NT2/D1 (cell line): ENCODE results near the gene CAVIN2.

Source experiments
- DNase-seq: peaks from one replicate; pipeline ENCODE4 v3.0.0-alpha.2; 2011; ENCODE audit warnings: low read depth, low spot score
- H3K27me3 ChIP-seq: 2 replicates; pipeline ENCODE4 v1.6.0; 2011; ENCODE audit warnings: mild to moderate bottlenecking; ENCODE audit not compliant: insufficient read length, insufficient read depth
- H3K36me3 ChIP-seq: 2 replicates; pipeline ENCODE4 v1.6.1; 2011; ENCODE audit warnings: mild to moderate bottlenecking, low read length, mixed read lengths; ENCODE audit not compliant: insufficient read depth, insufficient read length
- H3K4me1 ChIP-seq: 2 replicates; pipeline ENCODE4 v1.5.1; 2011; ENCODE audit not compliant: insufficient read depth, insufficient read length
- H3K4me3 ChIP-seq: 2 replicates; pipeline ENCODE4 v1.5.1; 2011; ENCODE audit warnings: low read depth; ENCODE audit not compliant: insufficient read length
- H3K9ac ChIP-seq: 2 replicates; pipeline ENCODE4 v1.6.0; 2011; ENCODE audit warnings: low read depth; ENCODE audit not compliant: insufficient read length
- H3K9me3 ChIP-seq: 2 replicates; pipeline ENCODE4 v1.5.1; 2011; ENCODE audit warnings: mild to moderate bottlenecking, low read length; ENCODE audit not compliant: insufficient read depth
- SUZ12 ChIP-seq: IDR thresholded peaks from 2 replicates; pipeline ENCODE4 v1.6.1; 2011; ENCODE audit not compliant: insufficient read length, insufficient read depth; ENCODE audit errors: extremely low read depth
- YY1 ChIP-seq: IDR thresholded peaks from 2 replicates; pipeline ENCODE4 v1.6.1; 2011; ENCODE audit not compliant: insufficient read length, insufficient read depth
- ZNF274 ChIP-seq: IDR thresholded peaks from 2 replicates; pipeline ENCODE4 v1.6.1; 2011; ENCODE audit warnings: mild to moderate bottlenecking, low read depth, low read length

Gene CAVIN2

GRCh38 chr2:191846515-191847476 is at the start of gene CAVIN2:
Gene CAVIN2, minus strand, starts transcription at chr2:191847088. Its CDS starts 163 bp downstream, at chr2:191846925.
- Histone ChIP-seq H3K27me3 (no peaks in the 10 kb centered on the region), H3K36me3 (no peaks in the 10 kb centered on the region), H3K4me1 (peaks cover 6% of the 10 kb centered on the region), H3K9me3 (no peaks in the 10 kb centered on the region), H3K4me3 (no peak within 1 kb of the TSS), H3K9ac (no peak within 1 kb of the TSS)
- TF ChIP-seq YY1 (no peak), SUZ12 (no peak), ZNF274 (no peak)
- no peak for DNase-seq

- Histone ChIP-seq H3K4me3 (no peak overlapping the region), H3K9me3 (peaks cover 26% of the 10 kb centered on the region), H3K4me1 (no peaks in the 10 kb centered on the region), H3K36me3 (no peaks in the 10 kb centered on the region), H3K9ac (no peak overlapping the region), H3K27me3 (no peaks in the 10 kb centered on the region)
- no peak for DNase-seq
- no peak for TF ChIP-seq YY1
- no peak for TF ChIP-seq ZNF274
- TF ChIP-seq SUZ12 = no peak
Observed at GRCh38 chr2:191895743-191896142, 48.9 kb upstream of the CAVIN2 start.

GRCh38 chr2:191895195-191895594 is 48.3 kb upstream of the CAVIN2 start:
- Histone ChIP-seq H3K4me1 (no peaks in the 10 kb centered on the region), H3K4me3 (no peak overlapping the region)
- no peak for TF ChIP-seq SUZ12
- TF ChIP-seq ZNF274 = no peak
- TF ChIP-seq YY1 = no peak

GRCh38 chr2:191894681-191895147 is 47.8 kb upstream of the CAVIN2 start:
- TF ChIP-seq YY1 (no peak), ZNF274 (no peak), SUZ12 (no peak)
- H3K4me3 ChIP-seq = no peak overlapping the region
- H3K36me3 ChIP-seq = no peaks in the 10 kb centered on the region
- no peak overlapping the region for H3K9ac ChIP-seq
- DNase-seq = no peak
- H3K27me3 ChIP-seq = no peaks in the 10 kb centered on the region
- H3K9me3 ChIP-seq = 0 out of 2 replicates have a peak, but pooled peaks cover 15% of the 10 kb centered on the region
- no peaks in the 10 kb centered on the region for H3K4me1 ChIP-seq

More at GRCh38 chr2:191895195-191895594, 48.3 kb upstream of the CAVIN2 start:
- Histone ChIP-seq H3K9ac (no peak overlapping the region), H3K36me3 (no peaks in the 10 kb centered on the region), H3K27me3 (no peaks in the 10 kb centered on the region), H3K9me3 (peaks cover 20% of the 10 kb centered on the region; the same call in 1 of the 2 replicates)
- no peak for DNase-seq

DNA sequence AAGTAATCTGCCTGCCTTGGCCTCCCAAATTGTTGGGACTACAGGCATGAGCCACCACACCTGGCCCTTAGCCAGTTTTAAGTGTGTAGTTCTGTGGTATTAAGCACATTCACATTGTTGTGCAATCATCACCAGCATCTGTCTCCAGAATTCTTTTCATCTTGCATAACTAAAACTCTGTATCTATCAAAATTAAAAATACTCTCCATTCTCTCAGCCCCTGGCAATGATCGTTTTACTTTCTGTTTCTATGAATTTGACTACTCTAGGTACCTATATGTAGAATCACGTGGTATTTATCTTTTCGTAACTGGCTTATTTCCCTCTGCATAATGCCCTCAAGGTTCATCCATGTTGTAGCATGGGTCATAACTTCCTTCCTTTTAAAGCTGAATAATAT is 45.5 kb upstream of the CAVIN2 start:
- no peak for TF ChIP-seq ZNF274
- no peak for TF ChIP-seq YY1
- no peak for TF ChIP-seq SUZ12
- H3K4me3 ChIP-seq = no peak overlapping the region
- no peaks in the 10 kb centered on the region for H3K4me1 ChIP-seq
- no peaks in the 10 kb centered on the region for H3K36me3 ChIP-seq
- H3K9me3 ChIP-seq = 0 out of 2 replicates have a peak, but pooled peaks cover 8% of the 10 kb centered on the region
- H3K9ac ChIP-seq = no peak overlapping the region
- DNase-seq = no peak
- H3K27me3 ChIP-seq = no peaks in the 10 kb centered on the region

DNA sequence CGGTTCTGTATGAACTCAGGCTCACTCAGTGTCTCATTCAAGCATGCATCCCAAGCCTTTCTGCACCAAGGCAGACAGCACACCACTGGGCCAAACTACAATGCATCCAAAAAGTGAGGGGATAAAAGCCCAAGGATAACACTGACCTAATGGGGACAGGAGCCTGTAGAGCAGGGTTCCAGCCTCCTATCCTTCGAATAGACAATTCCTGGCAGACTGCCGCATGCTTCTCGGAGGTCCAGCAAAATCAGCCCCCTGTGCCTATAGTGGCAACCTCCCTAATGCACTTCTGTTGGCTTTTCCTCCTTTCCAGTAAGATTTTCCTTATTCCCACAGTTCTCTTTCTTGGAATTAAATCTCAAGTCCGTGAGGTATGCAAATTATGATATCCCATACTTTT is 44.8 kb upstream of the CAVIN2 start:
- no peaks in the 10 kb centered on the region for H3K27me3 ChIP-seq
- H3K9me3 ChIP-seq = 0 out of 2 replicates have a peak, but pooled peaks cover 8% of the 10 kb centered on the region
- H3K4me3 ChIP-seq = no peak overlapping the region
- TF ChIP-seq YY1 (no peak), SUZ12 (no peak), ZNF274 (no peak)
- H3K4me1 ChIP-seq = no peaks in the 10 kb centered on the region
- H3K9ac ChIP-seq = no peak overlapping the region
- DNase-seq = no peak
- H3K36me3 ChIP-seq = no peaks in the 10 kb centered on the region

- Histone ChIP-seq H3K27me3 (no peaks in the 10 kb centered on the region), H3K9me3 (0 out of 2 replicates have a peak, but pooled peaks cover 8% of the 10 kb centered on the region), H3K36me3 (no peaks in the 10 kb centered on the region), H3K9ac (no peak overlapping the region), H3K4me1 (no peaks in the 10 kb centered on the region), H3K4me3 (no peak overlapping the region)
- no peak for DNase-seq
- TF ChIP-seq SUZ12 = no peak
- no peak for TF ChIP-seq YY1
- TF ChIP-seq ZNF274 = no peak
Observed at GRCh38 chr2:191889931-191890330, 43.0 kb upstream of the CAVIN2 start.
